ENCODE measurements around the gene PCDH1. TPM values are rescaled to one million over a fixed set of nuclear protein-coding genes. Genes with fewer than 3 reads are reported as not detected.

The PCDH1 gene
- total and polyA plus RNA-seq, 2 of the 8 experiments (the other 6 are each of a cell fraction or from before 2014, with no cell fraction given) = 101 to 102 TPM

DNA sequence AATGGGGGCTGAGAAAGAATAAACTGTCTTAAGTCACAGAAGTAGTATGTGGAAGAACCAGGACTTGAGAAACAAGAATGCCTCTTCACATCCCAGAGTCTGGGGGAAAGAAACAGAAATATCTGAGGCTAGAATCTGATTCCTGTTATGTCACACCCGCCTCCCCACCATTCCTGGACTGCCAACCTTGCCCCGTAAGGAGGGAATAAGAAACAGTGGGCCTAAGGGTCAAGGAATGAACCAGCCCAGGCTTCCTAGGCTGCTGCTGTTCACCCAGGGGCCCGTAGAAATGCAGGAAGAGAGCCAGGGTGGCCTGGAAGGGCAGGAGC lies 4.3 kb downstream of the PCDH1 start:
- H3K4me1 ChIP-seq (replicated peaks in 1 of 4; ENCODE audit: control insufficient read depth in 3 of 4, insufficient read depth in 4 of 4, low read length in 3 of 4) = peaks cover 36 to 53% (median 42%) of the 10 kb centered on the region in 4 experiments
- CTCF ChIA-PET (ENCODE audit: partially characterized antibody) = interaction anchor here (1.8 to 10.7 kb wide), 7 partner anchors 16 to 180 kb away, joined by 11 to 273 read pairs (median 111); no protein-coding TSS in a partner anchor
- no peaks in the 10 kb centered on the region for H3K27me3 ChIP-seq (replicated peaks in 1 of 4; ENCODE audit: control insufficient read depth in 3 of 4, extremely low read depth in 1 of 4, insufficient read depth in 3 of 4, low read length in 3 of 4)
- no peak overlapping the region for H2AFZ ChIP-seq (ENCODE audit: low read length)
- peak overlapping the region; percentile 80; the same call in 1 of the 2 replicates for H4K8ac ChIP-seq (ENCODE audit: extremely low read depth, insufficient read depth, low read length)
- no peak overlapping the region for H3K4ac ChIP-seq (replicated peaks; ENCODE audit: insufficient read length, low read depth, low read length)
- peak overlapping the region; percentile 50 for H3K27ac ChIP-seq (ENCODE audit: low read depth, low read length)
- FAIRE-seq (no peak), DNase-seq (ENCODE audit: low read depth in 1 of 2, low spot score in 2 of 2) (no peak)
- H3K4me2 ChIP-seq (ENCODE audit: insufficient read depth in 1 of 2, low read depth in 2 of 2, low read length in 2 of 2) = peak overlapping the region; percentile 97 to 99; a peak in 3 of 4 replicates
- WGBS, 2 experiments (ENCODE audit: extremely low coverage in 1 of 2, insufficient coverage in 1 of 2, insufficient read length in 1 of 2, insufficient replicate concordance in 2 of 2, low coverage in 1 of 2, low lambda C conversion rate in 2 of 2, missing lambda C conversion rate in 1 of 2) = 72% methylated on average over 3 of the region's 3 CpGs; no CpG with 5 or more reads in 1 of the 2 experiments
- H3K79me1 ChIP-seq (ENCODE audit: low read depth, low read length) = peaks cover 32% of the 10 kb centered on the region
- no peak overlapping the region for H3K56ac ChIP-seq (replicated peaks; ENCODE audit: insufficient read length, low read depth, low read length)
- H2AK5ac ChIP-seq (ENCODE audit: low read depth, low read length) = no peak overlapping the region; the same call in 1 of the 2 replicates
- peaks cover 13 to 22% of the 10 kb centered on the region in 2 experiments for H4K20me1 ChIP-seq (replicated peaks in 1 of 2; ENCODE audit: control insufficient read depth in 1 of 2, insufficient read depth in 2 of 2, low read length in 2 of 2)
- peak overlapping the region; percentile 77 for H4K91ac ChIP-seq (replicated peaks; ENCODE audit: insufficient read length, low read length)
- POLR2A ChIA-PET (ENCODE audit: partially characterized antibody) = interaction anchor here (6.2 to 13.5 kb wide), 4 partner anchors 16 to 53 kb away, joined by 47 to 210 read pairs (median 166); no protein-coding TSS in a partner anchor
- H3K4me3 ChIP-seq (ENCODE audit: extremely low read depth in 1 of 4, insufficient read depth in 2 of 4, low read depth in 3 of 4, low read length in 4 of 4) = no peak overlapping the region
- peak overlapping the region; percentile 76; the same call in 1 of the 2 replicates for H2BK15ac ChIP-seq (ENCODE audit: low read length)
- H3K18ac ChIP-seq (ENCODE audit: extremely low read depth, low read length) = peak overlapping the region; percentile 62; the same call in 1 of the 2 replicates
- no peak overlapping the region for H3K14ac ChIP-seq (ENCODE audit: insufficient read length)
- H3K36me3 ChIP-seq (ENCODE audit: control insufficient read depth in 2 of 4, insufficient read depth in 4 of 4, low read length in 3 of 4) = peaks cover 2 to 17% (median 6%) of the 10 kb centered on the region in 4 experiments
- H2BK20ac ChIP-seq (ENCODE audit: low read length) = peak overlapping the region; percentile 15; the same call in 1 of the 2 replicates
- no peak overlapping the region for H3K9ac ChIP-seq (replicated peaks in 1 of 4; ENCODE audit: extremely low read depth in 1 of 4, low read depth in 3 of 4, low read length in 3 of 4)
- peaks cover 14 to 84% of the 10 kb centered on the region in 2 experiments for H3K79me2 ChIP-seq (ENCODE audit: control insufficient read depth in 1 of 2, insufficient read depth in 2 of 2, low read length in 2 of 2)
- H2BK12ac ChIP-seq (ENCODE audit: low read depth, low read length) = peak overlapping the region; percentile 44; the same call in 1 of the 2 replicates
- H4K5ac ChIP-seq (ENCODE audit: insufficient read length, low read depth, low read length) = peak overlapping the region; percentile 11
- no peak overlapping the region for H3K23ac ChIP-seq (ENCODE audit: insufficient read length)
- no peak overlapping the region for H2BK120ac ChIP-seq (replicated peaks; ENCODE audit: low read depth, low read length)
- no peaks in the 10 kb centered on the region; a peak in 1 of 4 replicates for H3K9me3 ChIP-seq (ENCODE audit: insufficient read depth in 2 of 2, low read depth in 1 of 2, low read length in 1 of 2)
- peak overlapping the region; percentile 63; the same call in 1 of the 2 replicates for H2BK5ac ChIP-seq (ENCODE audit: low read depth, low read length)
- H3K23me2 ChIP-seq (ENCODE audit: low read depth, low read length) = peaks cover 27% of the 10 kb centered on the region
- TF ChIP-seq HDAC6 (IDR thresholded peaks at IDR 0.05; ENCODE audit: low read depth, low read length) (no peak), POLR2A (IDR thresholded peaks at IDR 0.05; ENCODE audit: control extremely low read depth in 1 of 2, low read depth in 2 of 2, low read length in 2 of 2) (no peak), TBP (IDR thresholded peaks at IDR 0.05; ENCODE audit: low read depth, low read length) (no peak), SP1 (IDR thresholded peaks at IDR 0.05; ENCODE audit: low read depth, low read length) (no peak), BRCA1 (IDR thresholded peaks at IDR 0.05; ENCODE audit: low read depth, low read length) (no peak), KDM4A (IDR thresholded peaks at IDR 0.05; ENCODE audit: low read depth, low read length, severe bottlenecking) (no peak), POLR2AphosphoS5 (IDR thresholded peaks at IDR 0.05; ENCODE audit: low read depth, low read length) (no peak)
- TF ChIP-seq, protein P1, sequence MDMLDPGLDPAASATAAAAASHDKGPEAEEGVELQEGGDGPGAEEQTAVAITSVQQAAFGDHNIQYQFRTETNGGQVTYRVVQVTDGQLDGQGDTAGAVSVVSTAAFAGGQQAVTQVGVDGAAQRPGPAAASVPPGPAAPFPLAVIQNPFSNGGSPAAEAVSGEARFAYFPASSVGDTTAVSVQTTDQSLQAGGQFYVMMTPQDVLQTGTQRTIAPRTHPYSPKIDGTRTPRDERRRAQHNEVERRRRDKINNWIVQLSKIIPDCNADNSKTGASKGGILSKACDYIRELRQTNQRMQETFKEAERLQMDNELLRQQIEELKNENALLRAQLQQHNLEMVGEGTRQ (IDR thresholded peaks at IDR 0.05; ENCODE audit: low read length) = no peak
- TF ChIP-seq, protein P2, sequence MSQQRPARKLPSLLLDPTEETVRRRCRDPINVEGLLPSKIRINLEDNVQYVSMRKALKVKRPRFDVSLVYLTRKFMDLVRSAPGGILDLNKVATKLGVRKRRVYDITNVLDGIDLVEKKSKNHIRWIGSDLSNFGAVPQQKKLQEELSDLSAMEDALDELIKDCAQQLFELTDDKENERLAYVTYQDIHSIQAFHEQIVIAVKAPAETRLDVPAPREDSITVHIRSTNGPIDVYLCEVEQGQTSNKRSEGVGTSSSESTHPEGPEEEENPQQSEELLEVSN (IDR thresholded peaks at IDR 0.05) = no peak

Measured in H1 (cell line).